Panc1 (cell line): ENCODE results near the gene EAF2.

Experiments used
- CTCF ChIP-seq: fragments of 450-650 bp; IDR thresholded peaks from 2 replicates; pipeline ENCODE4 v1.5.1; 2017; ENCODE audit warnings: mild to moderate bottlenecking
- REST ChIP-seq, 2 experiments: IDR thresholded peaks; 2 replicates each; pipeline ENCODE4 v1.6.1; 2011 to 2012; ENCODE audit warnings: low read depth in 2 of 2, control low read depth in 1 of 2, low read length in 1 of 2, mild to moderate bottlenecking in 1 of 2, moderate library complexity in 1 of 2; ENCODE audit not compliant: insufficient read depth in 1 of 2

GRCh38 chr3:121895736-121896135 is 60.7 kb downstream of the EAF2 start:
- TF ChIP-seq REST (IDR thresholded peaks at IDR 0.05; ENCODE audit: insufficient read depth in 1 of 2, low read depth in 2 of 2, low read length in 1 of 2) (no peak), CTCF (no peak)
